EL (cell line): ENCODE results near the gene TTC21B.
A peak's percentile ranks its signal among the peaks of the same experiment; 100 is the strongest.
"Not testable (repeated sequence)": the region's sequence is repeated elsewhere in the genome, so short reads cannot be mapped to it uniquely, and the experiment has no call there.

ENCODE experiments used
- DNase-seq: peaks from one replicate; pipeline ENCODE4 v3.0.0-alpha.2; 2016

TTC21B gene

GRCh38 chr2:165877565-165878550 is 75.7 kb downstream of the TTC21B start:
- DNase-seq: peak; percentile 21

GRCh38 chr2:165876712-165877111 is 76.9 kb downstream of the TTC21B start:
- peak; percentile 4 for DNase-seq

- DNase-seq: no peak
These were observed 77.3 kb downstream of the TTC21B start for GRCh38 chr2:165876269-165876668.

DNA sequence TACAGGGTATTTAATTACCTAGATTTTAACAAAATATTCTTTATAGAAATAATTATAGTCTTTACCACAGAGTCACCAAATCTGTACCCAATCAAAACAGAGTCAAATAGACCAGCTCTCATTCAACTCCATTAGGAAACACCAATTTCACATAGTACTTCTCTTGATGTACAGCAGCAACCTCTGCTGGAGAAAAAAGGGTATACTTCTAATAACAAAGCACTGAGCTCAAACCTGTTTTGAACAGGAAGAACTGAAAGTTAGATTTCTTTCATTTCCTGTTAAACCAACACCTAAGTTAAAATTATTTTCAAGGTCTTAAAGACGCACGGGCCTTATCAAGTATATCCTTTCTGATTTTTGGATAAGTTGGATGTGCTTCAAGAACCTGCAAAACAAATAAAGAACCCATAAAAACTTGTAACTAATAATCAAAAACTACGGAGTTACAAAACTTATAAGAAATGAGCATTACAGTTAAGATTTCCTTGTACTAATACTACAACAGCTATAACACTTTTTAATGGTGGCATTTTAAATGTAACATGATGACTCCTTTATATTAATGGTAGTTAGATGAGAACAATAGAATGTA is 79.0 kb downstream of the TTC21B start:
- DNase-seq: peak; percentile 55

DNA sequence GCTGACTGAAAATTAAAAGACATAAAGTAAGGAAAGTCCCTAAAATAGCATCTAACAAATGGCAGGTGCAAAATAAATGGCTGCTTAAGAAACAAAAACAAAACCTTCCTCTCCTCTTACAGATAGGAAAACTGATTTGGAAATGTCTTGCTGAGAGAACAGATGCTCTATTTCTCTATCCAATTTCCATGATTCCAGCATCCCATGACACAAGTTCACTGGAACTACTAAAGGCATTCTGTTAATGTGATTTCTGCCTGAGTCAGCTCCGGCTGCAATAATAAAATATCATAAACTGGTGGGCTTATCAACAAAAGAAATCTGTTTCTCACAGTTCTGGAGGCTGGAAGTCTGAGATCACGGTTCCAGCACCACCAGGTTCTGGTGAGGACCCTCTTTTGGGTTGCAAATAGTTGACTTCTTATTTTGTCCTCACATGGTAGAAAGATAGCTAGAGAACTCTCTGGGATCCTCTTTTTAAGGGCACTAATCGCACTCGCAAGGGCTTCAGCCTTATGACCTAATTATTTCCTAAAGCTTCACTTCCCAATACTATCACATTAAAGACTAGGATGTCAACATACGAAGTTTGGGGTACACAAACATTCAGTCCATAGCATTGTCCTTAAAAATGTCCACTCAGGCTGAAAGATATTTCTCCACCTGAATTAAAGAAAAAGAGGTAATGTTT is 81.3 kb downstream of the TTC21B start:
- DNase-seq: peak; percentile 18

DNA sequence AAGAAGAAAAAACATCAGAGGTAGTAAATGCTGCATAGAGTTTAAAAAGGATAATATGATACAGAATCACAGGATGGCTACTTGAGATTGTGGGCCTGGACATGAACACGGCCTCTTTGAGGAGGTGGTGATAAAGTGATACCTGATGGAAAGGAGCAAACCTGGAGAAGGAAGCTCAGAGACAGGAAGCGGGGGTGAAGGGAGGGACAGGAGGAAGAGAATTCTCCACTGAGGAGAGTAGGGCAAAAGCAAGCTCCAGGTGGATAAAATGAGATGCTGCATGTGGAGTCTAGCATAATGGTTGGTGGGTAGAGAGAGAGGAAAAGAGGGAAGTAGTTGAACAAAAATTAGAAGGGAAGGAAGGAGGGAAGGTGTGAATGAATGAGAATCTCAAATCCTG is 82.6 kb downstream of the TTC21B start:
- DNase-seq: no peak

DNA sequence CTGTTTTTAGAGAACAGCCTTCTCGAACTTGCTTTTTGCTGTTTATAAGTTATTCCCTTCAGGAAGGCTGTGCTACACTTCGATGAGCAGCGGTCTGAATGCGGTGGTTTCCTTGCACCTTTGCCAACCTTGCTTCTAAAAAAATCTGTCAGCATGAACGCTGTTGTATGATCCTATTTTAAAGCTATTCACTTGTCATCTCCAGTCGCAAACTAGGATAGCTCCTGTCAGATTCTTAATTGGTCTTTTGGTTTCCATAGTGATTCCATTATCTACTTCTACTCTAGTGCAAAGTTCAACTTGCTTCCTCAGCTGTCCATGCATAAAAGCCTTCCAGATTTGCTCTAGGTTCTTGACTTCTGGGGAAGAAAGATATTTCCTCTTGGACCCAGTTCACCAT is 83.2 kb downstream of the TTC21B start:
- DNase-seq: no peak

DNA sequence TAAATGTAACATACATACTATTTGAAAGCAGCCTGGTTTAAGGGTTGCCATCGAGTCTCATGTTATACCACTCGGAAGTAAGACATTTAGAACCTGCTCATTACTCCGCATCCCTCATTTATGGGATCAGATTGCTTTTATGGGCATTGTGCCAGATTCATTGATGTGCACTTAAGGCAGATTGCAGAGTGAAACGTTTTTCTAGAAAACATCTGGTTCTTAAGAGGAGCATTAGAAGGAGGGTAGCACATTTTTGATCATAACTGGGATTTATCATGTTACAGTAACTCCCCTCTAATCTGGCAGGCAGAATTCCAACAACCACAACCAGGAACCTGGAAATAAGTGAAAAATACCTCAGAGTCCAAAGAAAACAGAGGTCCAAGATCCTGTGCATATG is 85.4 kb downstream of the TTC21B start:
- DNase-seq: no peak

GRCh38 chr2:165864296-165864695 is 89.3 kb downstream of the TTC21B start:
- no peak for DNase-seq

GRCh38 chr2:165863810-165864261 is 89.7 kb downstream of the TTC21B start:
- DNase-seq: no peak

- DNase-seq: not testable (repeated sequence)
These were observed 92.5 kb downstream of the TTC21B start for GRCh38 chr2:165861083-165861482.

- not testable (repeated sequence) for DNase-seq
These were observed 93.9 kb downstream of the TTC21B start for GRCh38 chr2:165859723-165860122.

DNA sequence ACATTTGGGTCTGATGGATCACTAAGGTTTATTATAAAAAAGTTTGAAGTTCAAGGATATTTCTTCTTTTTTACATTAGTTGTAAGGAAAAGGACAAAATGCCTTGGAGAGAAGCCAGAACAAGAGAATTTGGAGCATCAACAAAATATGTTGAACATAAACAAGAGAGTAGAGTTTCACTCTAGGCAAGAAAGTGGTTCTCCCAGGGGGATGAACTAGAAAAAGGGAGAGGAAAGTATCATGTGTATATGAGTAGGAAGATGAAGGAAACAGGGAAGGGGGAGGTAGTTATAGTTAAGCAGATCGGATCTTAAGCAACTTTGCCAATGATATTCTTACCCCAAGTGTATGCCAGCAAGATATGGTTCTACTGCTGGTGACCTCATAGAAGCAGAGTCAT is 95.7 kb downstream of the TTC21B start:
- peak; percentile 4 for DNase-seq

DNA sequence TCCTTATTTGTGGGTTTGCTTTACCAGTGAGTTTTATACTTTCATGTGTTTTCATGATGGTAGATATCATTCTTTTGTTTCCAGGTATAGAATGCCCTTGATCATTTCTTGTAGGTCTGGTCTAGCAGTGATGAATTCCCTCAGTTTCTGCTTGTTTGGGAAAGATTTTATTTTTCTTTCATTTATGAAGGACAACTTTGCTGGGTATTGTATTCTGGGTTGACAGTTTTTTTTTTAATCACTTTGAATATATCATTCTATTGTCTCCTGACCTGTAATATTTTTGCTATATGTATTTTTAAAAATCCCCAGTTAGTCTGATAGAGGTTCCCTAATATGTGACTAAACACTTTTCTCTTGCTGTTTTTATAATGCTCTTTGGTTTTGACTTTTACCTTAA is 101.2 kb downstream of the TTC21B start:
- no peak for DNase-seq

DNA sequence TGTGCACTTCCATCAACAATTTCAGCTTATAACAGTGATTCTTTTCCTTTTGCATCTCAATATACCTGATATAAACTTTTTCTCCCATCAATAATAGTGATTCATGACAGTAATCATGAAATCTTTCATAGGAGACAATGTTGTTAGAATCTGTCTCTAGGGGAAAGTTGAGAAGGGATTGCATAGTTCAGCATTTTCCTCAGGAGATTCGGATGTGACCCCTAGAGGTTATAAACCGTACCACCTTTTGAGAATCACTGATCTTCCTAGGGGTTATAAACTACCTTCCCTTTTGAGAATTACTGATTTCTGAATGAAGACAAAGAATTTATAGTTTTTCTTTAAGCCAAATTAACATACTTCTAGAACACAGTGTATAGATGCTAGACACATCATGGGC is 106.6 kb downstream of the TTC21B start:
- no peak for DNase-seq

DNA sequence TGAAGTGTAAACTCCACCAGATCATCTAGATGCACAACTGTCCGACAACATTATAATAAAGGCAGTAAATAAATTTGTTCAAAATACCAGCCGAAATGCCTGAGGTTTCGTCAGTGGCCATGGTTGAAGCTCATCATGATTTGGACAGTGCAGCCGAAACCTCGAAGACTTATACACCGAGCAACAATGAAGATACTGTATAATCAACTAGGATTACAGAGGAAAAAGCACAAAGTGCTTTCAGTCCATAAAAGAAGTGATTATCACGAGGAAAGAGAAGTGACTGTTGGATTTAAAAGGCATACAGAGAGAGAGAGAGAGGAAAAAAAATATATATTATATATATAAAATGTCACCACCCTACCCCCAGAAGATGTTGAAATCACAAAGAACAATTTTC is 107.5 kb downstream of the TTC21B start:
- no peak for DNase-seq

- no peak for DNase-seq
These were observed 109.4 kb downstream of the TTC21B start for GRCh38 chr2:165844216-165844615.

- no peak for DNase-seq
These were observed 110.2 kb downstream of the TTC21B start for GRCh38 chr2:165843351-165843750.

- no peak for DNase-seq
These were observed 113.1 kb downstream of the TTC21B start for GRCh38 chr2:165840333-165840958.

DNA sequence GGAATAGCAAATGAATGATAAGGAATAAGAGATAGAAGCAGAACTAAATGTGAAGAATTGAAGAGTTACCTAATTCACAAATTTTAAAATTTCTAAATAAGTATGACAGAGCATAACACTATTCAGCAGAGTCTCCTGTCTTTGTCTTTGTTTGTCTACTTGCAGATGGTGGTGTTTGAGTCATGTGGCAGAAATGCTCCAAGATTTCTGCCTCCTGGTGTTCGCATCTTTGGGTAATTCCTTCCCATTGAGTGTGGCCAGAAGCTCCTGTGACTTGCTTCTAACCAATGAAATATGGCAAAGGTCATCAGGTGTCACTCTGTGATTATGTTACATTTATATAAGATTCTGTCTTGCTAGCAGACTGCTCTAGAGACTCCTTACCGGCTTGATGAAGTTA is 114.0 kb downstream of the TTC21B start:
- DNase-seq: peak; percentile 41

DNA sequence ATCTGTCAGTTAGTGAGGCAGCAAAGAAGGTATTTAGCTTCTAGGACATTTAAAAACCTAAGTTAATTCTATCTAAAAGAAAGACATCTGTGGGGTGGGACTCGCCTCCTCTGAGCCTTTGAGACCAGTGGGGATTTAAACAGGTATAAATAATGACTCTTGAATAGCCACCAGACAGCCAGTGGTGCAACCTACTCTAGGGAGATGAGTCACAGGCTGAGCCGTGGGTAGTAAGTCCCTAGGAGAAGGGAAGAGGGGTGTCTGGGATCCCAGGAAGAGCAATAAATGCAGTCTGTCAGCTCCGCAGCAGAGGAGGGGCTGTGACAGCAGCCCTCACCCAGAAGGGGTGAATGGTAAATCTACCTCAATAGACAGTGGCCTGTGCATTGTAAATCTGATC is 116.5 kb downstream of the TTC21B start:
- DNase-seq: peak; percentile 41

DNA sequence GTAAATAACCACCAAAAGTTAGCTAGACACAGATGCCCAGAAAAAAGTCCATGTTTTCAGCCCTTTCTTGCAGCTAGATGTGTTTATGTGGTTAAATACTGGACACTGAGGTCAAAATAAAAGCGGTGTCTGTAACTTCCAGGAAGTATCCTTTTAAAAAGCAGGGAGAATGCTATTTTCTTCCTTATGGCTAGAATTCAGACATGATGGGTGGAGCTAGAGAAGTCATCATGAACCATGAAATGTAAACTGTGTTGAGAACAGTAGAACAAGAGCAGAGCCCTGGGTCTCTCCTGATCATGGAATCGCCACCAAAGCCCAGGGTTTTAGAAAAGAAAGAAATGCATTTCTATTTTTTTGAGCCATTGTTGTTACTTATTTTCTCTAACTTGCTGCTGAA is 118.2 kb downstream of the TTC21B start:
- no peak for DNase-seq

DNA sequence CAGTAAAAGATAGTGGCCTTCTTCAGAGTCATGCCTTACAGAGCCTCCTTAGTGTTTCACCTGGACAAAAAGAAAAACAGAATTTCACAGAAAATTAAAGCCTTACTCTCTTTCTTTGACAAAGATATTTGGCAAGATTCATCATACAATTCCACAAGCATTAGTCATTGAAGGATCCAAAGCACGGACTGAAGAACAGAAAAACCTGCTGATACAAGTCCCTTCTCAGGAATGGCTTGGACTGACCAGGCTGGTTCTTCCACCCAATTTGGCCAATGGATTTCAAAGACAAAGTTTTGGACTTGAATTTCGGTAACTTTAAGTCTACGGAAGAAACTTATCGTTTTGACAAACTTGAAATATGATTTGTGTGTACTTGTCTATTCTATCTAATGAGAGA is 120.4 kb downstream of the TTC21B start:
- DNase-seq: peak; percentile 68
